Natural killer cell treated with Interleukin-12 subunit alpha and Interleukin-12 subunit beta and Interleukin-15 and Interleukin-18, amount 100 ng/mL, for 72 hours (primary cell): ENCODE results near the gene TNIK. TPM values are rescaled to one million over a fixed set of nuclear protein-coding genes. Genes with fewer than 3 reads are reported as not detected.
A peak's percentile ranks its signal among the peaks of the same experiment; 100 is the strongest.
"Not testable (repeated sequence)": the region's sequence is repeated elsewhere in the genome, so short reads cannot be mapped to it uniquely, and the experiment has no call there.

Experiments
- ATAC-seq, 2 donors: fragments of 150-1000 bp; cut with Tn5 transposase in 1 of 2; sonication (Bioruptor Pico), chemical (Tn5 transposase) in 1 of 2; 2 replicates each; pipeline ENCODE4 v1.10.0; 2021
- DNase-seq: peaks from one replicate; pipeline ENCODE4 v3.0.0; 2022; ENCODE audit warnings: low spot score
- H3K27ac Mint-ChIP-seq, 2 donors: 1 replicate in 1 of 2; 2 replicates in 1 of 2; pipeline ENCODE4 v1.8.0; 2022; ENCODE audit warnings: mixed read lengths in 2 of 2, mild to moderate bottlenecking in 1 of 2, moderate library complexity in 1 of 2
- H3K27me3 Mint-ChIP-seq, 2 donors: 1 replicate in 1 of 2; 2 replicates in 1 of 2; pipeline ENCODE4 v1.8.0; 2022; ENCODE audit warnings: mixed read lengths in 2 of 2
- H3K36me3 Mint-ChIP-seq: one replicate; pipeline ENCODE4 v1.8.0; 2022; ENCODE audit warnings: mixed read lengths
- H3K4me1 Mint-ChIP-seq, 2 donors: 1 replicate in 1 of 2; 2 replicates in 1 of 2; pipeline ENCODE4 v1.8.0; 2022; ENCODE audit warnings: low read depth in 2 of 2, mixed read lengths in 2 of 2, mild to moderate bottlenecking in 1 of 2
- H3K4me3 Mint-ChIP-seq: one replicate; pipeline ENCODE4 v1.8.0; 2022; ENCODE audit warnings: mixed read lengths
- H3K9me3 Mint-ChIP-seq: 2 replicates; pipeline ENCODE4 v1.8.0; 2022; ENCODE audit warnings: mixed read lengths
- total RNA-seq, 2 donors: library from RNA; stranded (reverse); gene quantifications; one replicate each; pipeline ENCODE4 v1.2.3, GENCODE V29; 2022

Gene TNIK
- total RNA-seq, 2 donors from 2014 or later = 44.3 to 48.5 TPM

GRCh38 chr3:171460725-171461524 is 720 bp upstream of the TNIK start:
- DNase-seq (peak; percentile 66), ATAC-seq (peak; percentile 37 to 44)
- Mint-ChIP-seq H3K36me3 (no peaks in the 10 kb centered on the region), H3K27me3 (no peaks in the 10 kb centered on the region), H3K9me3 (no peaks in the 10 kb centered on the region), H3K4me3 (peak overlapping the region; percentile 100), H3K4me1 (peaks cover 43 to 58% of the 10 kb centered on the region in 2 donors), H3K27ac (peak overlapping the region; percentile 79 to 91)

GRCh38 chr3:171459137-171459941 is 866 bp downstream of the TNIK start:
- Mint-ChIP-seq H3K4me1 (peaks cover 41 to 65% of the 10 kb centered on the region in 2 donors), H3K27me3 (no peaks in the 10 kb centered on the region), H3K4me3 (peak overlapping the region; percentile 100), H3K27ac (peak overlapping the region; percentile 79 to 91), H3K9me3 (no peaks in the 10 kb centered on the region), H3K36me3 (no peaks in the 10 kb centered on the region)
- peak; percentile 44 to 55 for ATAC-seq
- DNase-seq = peak; percentile 65

GRCh38 chr3:171458864-171459136 is 1.4 kb downstream of the TNIK start:
- no peak for DNase-seq
- peak overlapping the region; percentile 100 for H3K4me3 Mint-ChIP-seq
- H3K36me3 Mint-ChIP-seq = no peaks in the 10 kb centered on the region
- H3K4me1 Mint-ChIP-seq = peaks cover 41 to 65% of the 10 kb centered on the region in 2 donors
- peak overlapping the region; percentile 79 to 91 for H3K27ac Mint-ChIP-seq
- H3K9me3 Mint-ChIP-seq = no peaks in the 10 kb centered on the region
- H3K27me3 Mint-ChIP-seq = no peaks in the 10 kb centered on the region
- no peak for ATAC-seq

GRCh38 chr3:171458071-171458863 is 1.9 kb downstream of the TNIK start:
- peak overlapping the region; percentile 79 to 91 for H3K27ac Mint-ChIP-seq
- H3K36me3 Mint-ChIP-seq = no peaks in the 10 kb centered on the region
- H3K4me1 Mint-ChIP-seq = peaks cover 41 to 65% of the 10 kb centered on the region in 2 donors
- DNase-seq (peak; percentile 61), ATAC-seq (no peak)
- peak overlapping the region; percentile 100 for H3K4me3 Mint-ChIP-seq
- H3K9me3 Mint-ChIP-seq = no peaks in the 10 kb centered on the region
- H3K27me3 Mint-ChIP-seq = no peaks in the 10 kb centered on the region

- Mint-ChIP-seq H3K27me3 (no peaks in the 10 kb centered on the region), H3K4me1 (peaks cover 41 to 65% of the 10 kb centered on the region in 2 donors), H3K4me3 (peak overlapping the region; percentile 100), H3K9me3 (no peaks in the 10 kb centered on the region), H3K36me3 (no peaks in the 10 kb centered on the region), H3K27ac (peak overlapping the region; percentile 79 to 91)
- DNase-seq (peak; percentile 69), ATAC-seq (no peak)
Observed at GRCh38 chr3:171457607-171458061, 2.6 kb downstream of the TNIK start.

- no peaks in the 10 kb centered on the region for H3K36me3 Mint-ChIP-seq
- H3K27ac Mint-ChIP-seq = peak overlapping the region; percentile 79 to 91
- peak overlapping the region; percentile 100 for H3K4me3 Mint-ChIP-seq
- ATAC-seq = no peak
- H3K4me1 Mint-ChIP-seq = peaks cover 37 to 60% of the 10 kb centered on the region in 2 donors
- no peaks in the 10 kb centered on the region for H3K9me3 Mint-ChIP-seq
- no peak for DNase-seq
- H3K27me3 Mint-ChIP-seq = no peaks in the 10 kb centered on the region
Observed at GRCh38 chr3:171456765-171457606, 3.2 kb downstream of the TNIK start.

GRCh38 chr3:171455603-171456550 is 4.3 kb downstream of the TNIK start:
- Mint-ChIP-seq H3K27ac (peak overlapping the region; percentile 15 to 91), H3K36me3 (no peaks in the 10 kb centered on the region)
- no peak for ATAC-seq

GRCh38 chr3:171454041-171454440 is 6.2 kb downstream of the TNIK start:
- H3K4me1 Mint-ChIP-seq = peaks cover 41 to 42% of the 10 kb centered on the region in 2 donors
- no peaks in the 10 kb centered on the region for H3K36me3 Mint-ChIP-seq
- no peak overlapping the region for H3K27ac Mint-ChIP-seq
- DNase-seq = no peak
- H3K9me3 Mint-ChIP-seq = no peaks in the 10 kb centered on the region
- no peak overlapping the region for H3K4me3 Mint-ChIP-seq
- H3K27me3 Mint-ChIP-seq = no peaks in the 10 kb centered on the region
- no peak for ATAC-seq

More at GRCh38 chr3:171455603-171456550, 4.3 kb downstream of the TNIK start:
- Mint-ChIP-seq H3K9me3 (no peaks in the 10 kb centered on the region), H3K4me3 (peak overlapping the region; percentile 100), H3K27me3 (no peaks in the 10 kb centered on the region), H3K4me1 (peaks cover 37 to 49% of the 10 kb centered on the region in 2 donors)
- DNase-seq = no peak

GRCh38 chr3:171453180-171453886 is 6.9 kb downstream of the TNIK start:
- peaks cover 36 to 42% of the 10 kb centered on the region in 2 donors for H3K4me1 Mint-ChIP-seq
- no peak overlapping the region for H3K27ac Mint-ChIP-seq
- H3K36me3 Mint-ChIP-seq = no peaks in the 10 kb centered on the region
- no peak for DNase-seq
- no peak overlapping the region for H3K4me3 Mint-ChIP-seq
- H3K9me3 Mint-ChIP-seq = no peaks in the 10 kb centered on the region
- no peak for ATAC-seq
- no peaks in the 10 kb centered on the region for H3K27me3 Mint-ChIP-seq

- ATAC-seq (no peak), DNase-seq (no peak)
- Mint-ChIP-seq H3K4me1 (peaks cover 34 to 37% of the 10 kb centered on the region in 2 donors), H3K36me3 (no peaks in the 10 kb centered on the region), H3K27me3 (no peaks in the 10 kb centered on the region), H3K9me3 (no peaks in the 10 kb centered on the region), H3K4me3 (no peak overlapping the region), H3K27ac (no peak overlapping the region)
Observed at GRCh38 chr3:171452328-171452727, 7.9 kb downstream of the TNIK start.

GRCh38 chr3:171451915-171452314 is 8.3 kb downstream of the TNIK start:
- no peaks in the 10 kb centered on the region for H3K9me3 Mint-ChIP-seq
- peaks cover 31 to 34% of the 10 kb centered on the region in 2 donors for H3K4me1 Mint-ChIP-seq
- no peak overlapping the region for H3K27ac Mint-ChIP-seq
- H3K27me3 Mint-ChIP-seq = no peaks in the 10 kb centered on the region
- no peak for DNase-seq
- H3K36me3 Mint-ChIP-seq = no peaks in the 10 kb centered on the region
- H3K4me3 Mint-ChIP-seq = no peak overlapping the region
- no peak for ATAC-seq

- H3K27me3 Mint-ChIP-seq, H3K9me3 Mint-ChIP-seq, ATAC-seq, H3K27ac Mint-ChIP-seq, H3K4me3 Mint-ChIP-seq, DNase-seq, H3K36me3 Mint-ChIP-seq: not testable (repeated sequence)
- H3K4me1 Mint-ChIP-seq = peaks cover 17 to 41% of the 10 kb centered on the region in 2 donors
Observed at GRCh38 chr3:171447579-171447891, 12.7 kb downstream of the TNIK start.
